ENCODE results near the gene PTPRT. TPM values are rescaled to one million over a fixed set of nuclear protein-coding genes. Genes with fewer than 3 reads are reported as not detected.
"Not testable (repeated sequence)": the region's sequence is repeated elsewhere in the genome, so short reads cannot be mapped to it uniquely, and the experiment has no call there.

PTPRT gene
- total RNA-seq, 1 donor from 2014 or later: 0.56 TPM

DNA sequence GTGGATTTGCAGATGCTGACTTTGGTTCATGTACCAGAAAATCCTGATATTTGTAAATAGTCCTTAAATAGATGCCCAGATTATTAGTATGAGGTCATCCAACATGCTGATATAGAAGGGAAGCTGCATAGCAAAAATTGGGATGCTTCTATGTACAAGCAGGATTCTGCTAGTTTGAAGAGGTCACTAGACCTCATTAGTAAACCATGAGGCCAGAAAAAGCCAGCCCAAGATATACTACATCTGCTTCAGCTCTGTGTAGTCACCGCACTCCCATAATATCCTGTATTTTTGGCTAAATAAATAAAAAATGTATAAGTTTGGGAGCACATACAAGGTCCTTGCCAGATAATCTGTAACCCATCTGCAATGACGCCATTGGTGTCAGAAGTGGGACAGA, 13.0 kb downstream of the PTPRT start:
- TF ChIP-seq, protein P1, sequence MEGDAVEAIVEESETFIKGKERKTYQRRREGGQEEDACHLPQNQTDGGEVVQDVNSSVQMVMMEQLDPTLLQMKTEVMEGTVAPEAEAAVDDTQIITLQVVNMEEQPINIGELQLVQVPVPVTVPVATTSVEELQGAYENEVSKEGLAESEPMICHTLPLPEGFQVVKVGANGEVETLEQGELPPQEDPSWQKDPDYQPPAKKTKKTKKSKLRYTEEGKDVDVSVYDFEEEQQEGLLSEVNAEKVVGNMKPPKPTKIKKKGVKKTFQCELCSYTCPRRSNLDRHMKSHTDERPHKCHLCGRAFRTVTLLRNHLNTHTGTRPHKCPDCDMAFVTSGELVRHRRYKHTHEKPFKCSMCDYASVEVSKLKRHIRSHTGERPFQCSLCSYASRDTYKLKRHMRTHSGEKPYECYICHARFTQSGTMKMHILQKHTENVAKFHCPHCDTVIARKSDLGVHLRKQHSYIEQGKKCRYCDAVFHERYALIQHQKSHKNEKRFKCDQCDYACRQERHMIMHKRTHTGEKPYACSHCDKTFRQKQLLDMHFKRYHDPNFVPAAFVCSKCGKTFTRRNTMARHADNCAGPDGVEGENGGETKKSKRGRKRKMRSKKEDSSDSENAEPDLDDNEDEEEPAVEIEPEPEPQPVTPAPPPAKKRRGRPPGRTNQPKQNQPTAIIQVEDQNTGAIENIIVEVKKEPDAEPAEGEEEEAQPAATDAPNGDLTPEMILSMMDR (conservative IDR thresholded peaks at IDR 0.05): no peak
- H3K27me3 Mint-ChIP-seq (ENCODE audit: low read depth): peaks cover 46% of the 10 kb centered on the region
- no peak overlapping the region for H3K27ac Mint-ChIP-seq (ENCODE audit: unreplicated experiment)
- peaks cover 9% of the 10 kb centered on the region for H3K4me1 Mint-ChIP-seq
- no peaks in the 10 kb centered on the region for H3K36me3 Mint-ChIP-seq (ENCODE audit: low read depth)
- H3K4me3 Mint-ChIP-seq: no peak overlapping the region
- DNase-seq (ENCODE audit: low read depth, low spot score): no peak
- no peaks in the 10 kb centered on the region for H3K9me3 Mint-ChIP-seq

DNA sequence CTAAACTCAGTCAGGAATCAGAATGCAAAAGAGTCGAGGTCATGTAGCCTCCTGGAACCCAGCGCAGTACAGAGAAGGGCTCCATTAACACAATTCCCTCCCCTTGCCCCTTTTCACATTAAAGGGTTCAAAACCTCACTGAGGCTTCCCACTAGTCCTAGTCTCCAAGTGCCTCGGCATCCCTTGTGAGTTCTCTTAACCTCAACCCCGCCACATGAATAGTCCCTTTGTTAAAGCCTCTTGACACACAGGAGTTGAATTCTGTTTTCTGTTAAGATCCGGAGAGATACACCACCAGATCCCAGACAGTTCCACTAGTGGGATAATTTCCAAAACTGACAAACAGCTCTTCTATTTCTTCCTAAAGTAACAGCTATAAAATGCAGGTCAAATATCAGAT, 17.8 kb downstream of the PTPRT start:
- H3K9me3 Mint-ChIP-seq: no peaks in the 10 kb centered on the region
- H3K36me3 Mint-ChIP-seq (ENCODE audit: low read depth): no peaks in the 10 kb centered on the region
- peaks cover 45% of the 10 kb centered on the region for H3K27me3 Mint-ChIP-seq (ENCODE audit: low read depth)
- TF ChIP-seq, protein P1 (conservative IDR thresholded peaks at IDR 0.05): no peak
- DNase-seq (ENCODE audit: low read depth, low spot score): no peak
- no peak overlapping the region for H3K27ac Mint-ChIP-seq (ENCODE audit: unreplicated experiment)
- H3K4me1 Mint-ChIP-seq: peaks cover 11% of the 10 kb centered on the region
- H3K4me3 Mint-ChIP-seq: no peak overlapping the region

DNA sequence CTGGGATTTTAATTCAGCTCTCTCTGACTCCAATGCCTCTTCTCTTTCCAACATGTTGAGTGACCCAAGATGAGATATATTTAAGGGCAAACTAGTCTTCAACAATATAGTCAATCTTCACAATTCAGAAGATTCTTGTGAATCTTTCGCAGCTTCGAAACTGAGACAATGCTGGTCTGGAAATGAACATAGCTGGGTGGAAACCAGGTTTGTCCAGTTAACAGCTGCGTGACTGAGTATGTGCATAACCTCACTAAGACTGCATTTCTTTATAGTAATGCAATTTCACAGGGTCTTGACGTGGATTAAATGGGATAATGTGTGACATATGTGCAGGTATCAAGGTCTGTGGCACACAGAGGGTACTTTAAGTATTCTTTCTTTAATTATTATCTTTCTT, 18.9 kb downstream of the PTPRT start:
- TF ChIP-seq, protein P1 (conservative IDR thresholded peaks at IDR 0.05): no peak
- no peak for DNase-seq (ENCODE audit: low read depth, low spot score)
- H3K9me3 Mint-ChIP-seq: no peaks in the 10 kb centered on the region

DNA sequence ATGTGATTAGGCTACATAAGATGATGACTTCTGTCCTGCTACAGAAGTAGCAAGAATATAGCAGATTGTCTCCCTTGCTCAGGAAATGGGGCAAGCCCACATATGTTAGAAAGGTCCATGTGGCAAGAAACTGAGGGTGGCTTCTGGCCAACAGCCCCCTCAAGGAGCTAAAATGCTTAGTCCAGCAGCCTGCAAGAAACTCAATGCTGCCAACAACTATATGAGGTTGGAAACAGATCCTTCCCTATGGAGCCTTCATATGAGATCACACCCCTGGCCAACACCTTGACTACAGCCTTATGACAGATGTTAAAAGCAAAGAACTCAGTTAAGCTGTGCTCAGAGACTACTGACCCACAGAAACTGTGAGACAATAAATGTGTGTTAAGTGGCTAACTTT, 22.1 kb downstream of the PTPRT start:
- peaks cover 11% of the 10 kb centered on the region for H3K4me1 Mint-ChIP-seq
- TF ChIP-seq, protein P1 (conservative IDR thresholded peaks at IDR 0.05): no peak
- peaks cover 4% of the 10 kb centered on the region for H3K9me3 Mint-ChIP-seq
- H3K36me3 Mint-ChIP-seq (ENCODE audit: low read depth): no peaks in the 10 kb centered on the region
- H3K27me3 Mint-ChIP-seq (ENCODE audit: low read depth): peaks cover 43% of the 10 kb centered on the region
- H3K4me3 Mint-ChIP-seq: no peak overlapping the region
- H3K27ac Mint-ChIP-seq (ENCODE audit: unreplicated experiment): no peak overlapping the region
- no peak for DNase-seq (ENCODE audit: low read depth, low spot score)

More for the DNA sequence above, 18.9 kb downstream of the PTPRT start:
- no peak overlapping the region for H3K4me3 Mint-ChIP-seq
- peaks cover 41% of the 10 kb centered on the region for H3K27me3 Mint-ChIP-seq (ENCODE audit: low read depth)
- H3K36me3 Mint-ChIP-seq (ENCODE audit: low read depth): no peaks in the 10 kb centered on the region
- no peak overlapping the region for H3K27ac Mint-ChIP-seq (ENCODE audit: unreplicated experiment)
- peaks cover 11% of the 10 kb centered on the region for H3K4me1 Mint-ChIP-seq

DNA sequence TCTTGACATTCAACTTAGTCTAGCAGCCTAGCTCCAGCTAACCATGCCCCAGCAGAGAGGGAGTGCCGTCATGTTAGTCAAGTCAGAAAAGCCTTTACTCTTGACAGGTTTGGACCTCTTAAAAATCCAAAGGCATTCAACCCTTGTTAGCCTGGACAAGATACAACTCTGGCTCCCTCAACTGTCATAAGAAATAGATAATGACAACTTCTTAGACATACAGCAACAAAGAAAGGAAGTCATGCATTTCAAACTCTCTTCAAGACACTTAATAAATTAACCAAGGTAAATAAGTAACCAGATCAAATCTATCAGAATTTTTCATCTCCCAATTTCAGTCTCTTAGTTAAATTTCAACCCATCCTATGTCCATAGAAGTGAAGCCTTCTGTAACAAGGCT, 22.7 kb downstream of the PTPRT start:
- no peaks in the 10 kb centered on the region for H3K36me3 Mint-ChIP-seq (ENCODE audit: low read depth)
- H3K27me3 Mint-ChIP-seq (ENCODE audit: low read depth): peaks cover 47% of the 10 kb centered on the region
- no peak overlapping the region for H3K4me3 Mint-ChIP-seq
- H3K4me1 Mint-ChIP-seq: peaks cover 5% of the 10 kb centered on the region
- H3K27ac Mint-ChIP-seq (ENCODE audit: unreplicated experiment): no peak overlapping the region
- TF ChIP-seq, protein P1 (conservative IDR thresholded peaks at IDR 0.05): no peak
- DNase-seq (ENCODE audit: low read depth, low spot score): no peak
- H3K9me3 Mint-ChIP-seq: peaks cover 4% of the 10 kb centered on the region

DNA sequence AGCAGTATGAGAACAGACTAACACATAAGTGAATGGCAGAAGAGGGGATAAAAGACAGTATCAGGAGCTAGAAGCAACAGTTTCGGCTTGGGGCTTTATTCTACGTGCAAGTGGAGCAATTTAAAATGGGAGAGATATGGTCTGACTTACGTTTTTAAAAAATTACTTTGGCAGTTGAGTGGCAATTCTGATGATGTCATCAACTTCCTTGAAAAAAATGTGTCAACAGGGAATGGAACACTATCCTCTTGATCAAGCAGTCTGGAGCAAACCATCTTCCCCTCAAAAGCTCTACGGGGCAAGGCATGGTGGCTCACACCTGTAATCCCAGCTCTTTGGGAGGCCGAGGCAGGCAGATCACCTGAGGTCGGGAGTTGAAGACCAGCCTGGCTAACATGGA, 24.1 kb downstream of the PTPRT start:
- DNase-seq (ENCODE audit: low read depth, low spot score): no peak
- Mint-ChIP-seq H3K4me1 (no peaks in the 10 kb centered on the region), H3K4me3 (no peak overlapping the region), H3K9me3 (peaks cover 4% of the 10 kb centered on the region), H3K36me3 (ENCODE audit: low read depth) (no peaks in the 10 kb centered on the region), H3K27ac (ENCODE audit: unreplicated experiment) (no peak overlapping the region), H3K27me3 (ENCODE audit: low read depth) (peaks cover 47% of the 10 kb centered on the region)
- TF ChIP-seq, protein P1 (conservative IDR thresholded peaks at IDR 0.05): no peak

DNA sequence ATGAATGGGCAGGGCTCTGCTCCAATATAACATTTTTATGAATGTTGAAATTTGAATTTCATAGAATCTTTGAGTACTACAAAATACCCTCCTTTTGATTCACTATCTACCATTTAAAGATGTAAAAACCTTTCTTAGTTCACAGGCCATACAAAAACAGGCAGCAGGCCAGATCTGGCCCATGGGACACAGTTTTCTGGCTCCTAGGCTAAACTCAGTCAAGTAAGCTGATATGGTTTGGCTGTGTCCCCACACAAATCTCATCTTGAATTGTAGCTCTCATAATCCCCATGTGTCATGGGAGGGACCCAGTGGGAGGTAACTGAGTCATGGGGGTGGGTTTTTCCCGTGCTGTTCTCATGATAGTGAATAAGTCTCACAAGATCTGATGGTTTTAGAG, 25.0 kb downstream of the PTPRT start:
- H3K4me1 Mint-ChIP-seq; H3K36me3 Mint-ChIP-seq (ENCODE audit: low read depth); H3K9me3 Mint-ChIP-seq; H3K27ac Mint-ChIP-seq (ENCODE audit: unreplicated experiment); DNase-seq (ENCODE audit: low read depth, low spot score); H3K4me3 Mint-ChIP-seq: not testable (repeated sequence)
- peaks cover 51% of the 10 kb centered on the region for H3K27me3 Mint-ChIP-seq (ENCODE audit: low read depth)
